Adrenal gland (tissue), 12 donors: ENCODE results near the gene CELF5. TPM values are rescaled to one million over a fixed set of nuclear protein-coding genes. Genes with fewer than 3 reads are reported as not detected.

Experiments used
- DNase-seq, 7 donors: peaks; one replicate each; pipeline ENCODE4 v3.0.0-alpha.2; 2019 to 2020
- H3K27ac ChIP-seq, 5 donors: fragments of 200-600 bp; sonication (generic) in 4 of 5; 1 replicate in 3 of 5; 2 replicates in 2 of 5; pipeline versions ENCODE4 v1.5.1 to v1.8.0; 2016 to 2020; ENCODE audit warnings: mild to moderate bottlenecking in 1 of 5
- H3K27me3 ChIP-seq: fragments of 200-600 bp; 2 replicates; pipeline ENCODE4 v1.8.0; 2021
- H3K36me3 ChIP-seq, 2 donors: fragments of 200-600 bp; replicated peaks in 1 of 2; 1 replicate in 1 of 2; 2 replicates in 1 of 2; pipeline versions ENCODE4 v1.5.1 to v1.8.0; 2018 to 2022
- H3K4me1 ChIP-seq, 2 donors: fragments of 200-600 bp; replicated peaks in 1 of 2; 1 replicate in 1 of 2; 2 replicates in 1 of 2; pipeline versions ENCODE4 v1.5.1 to v1.8.0; 2018 to 2021
- H3K4me3 ChIP-seq, 4 donors: fragments of 200-600 bp; sonication (generic) in 3 of 4; one replicate each; pipeline ENCODE4 v1.5.1; 2016 to 2018
- H3K9me3 ChIP-seq, 3 donors: fragments of 200-600 bp; sonication (generic) in 1 of 3; replicated peaks in 1 of 3; 1 replicate in 2 of 3; 2 replicates in 1 of 3; pipeline versions ENCODE4 v1.5.1 to v1.8.0; 2016 to 2021
- CTCF ChIP-seq, 6 experiments: fragments of 450-650 bp in 4 of 6; fragments of 200-600 bp in 2 of 6; sonication (generic) in 1 of 6; IDR thresholded peaks; 1 replicate in 5 of 6; 2 replicates in 1 of 6; pipeline versions ENCODE4 v1.5.1 to v1.8.0; 2016 to 2021; ENCODE audit warnings: antibody characterized with exemption in 6 of 6, mild to moderate bottlenecking in 2 of 6, moderate library complexity in 1 of 6
- POLR2A ChIP-seq, 2 donors: fragments of 450-650 bp; IDR thresholded peaks; one replicate each; pipeline ENCODE4 v1.6.1; 2017; ENCODE audit warnings: antibody characterized with exemption in 2 of 2, mild to moderate bottlenecking in 2 of 2, moderate library complexity in 1 of 2
- WGBS, 4 donors: extraction: QIAGEN DNeasy Blood & Tissue Kit in 2 of 4; methylation state at CpG; one replicate each; pipeline versions ENCODE4 v1.1.5 to v1.1.7; 2013 to 2017; 5-methylcytosine and 5-hydroxymethylcytosine counted together
- intact Hi-C, 2 donors: fragments of 100-400 bp; cut with DNase I; formaldehyde crosslinking; loops; one replicate each; pipeline versions ENCODE4 v1.14.1 to v1.15.0; 2022 to 2023
- polyA plus RNA-seq, 3 donors: library from polyadenylated mRNA; stranded (reverse); fragments of 200-250 nt in 2 of 3; fragments of 350-450 nt in 1 of 3; fragmentation: Illumina TruSeq in 1 of 3; extraction: RNeasy Lipid Tissue Mini Kit (QIAGEN cat#74804) in 1 of 3; gene quantifications; one replicate each; pipeline ENCODE4 v1.2.3, GENCODE V29; 2013 to 2014
- total RNA-seq, 9 donors: library from RNA; depleted of rRNA in 4 of 9; stranded (reverse); fragments of >200 nt in 4 of 9; fragments of 120-200 nt in 1 of 9; fragmentation: NEBNext Ultra II Directional in 1 of 9; extraction: Animal tissue kit (Norgen Biotek cat#: 25700) in 1 of 9; gene quantifications; one replicate each; pipeline versions ENCODE4 v1.1.0 to v1.2.4, GENCODE V29; 2013 to 2023
- donor health status: healthy with polysubstance abuse.
- donor health status: Bipolar disorder and iron deficiency.
- donor health status: DM: yes; HTN: yes; CAD: no.
- donor health status: DM: no; HTN: no; CAD: no.
- donor health status: DM: no; HTN: no; CAD: no.
- donor health status: DM: yes; HTN: yes; CAD: no.

CELF5 gene
- total and polyA plus RNA-seq, 12 donors: 0.08 to 1.6 (median 0.58) TPM; not detected in 4

GRCh38 chr19:3178377-3178972, 46.0 kb upstream of the CELF5 start, which contains the start of gene S1PR4:
TSS of gene S1PR4 (plus strand) at chr19:3178769. CDS start at chr19:3178793, 24 bp downstream.
- intact Hi-C loops: no loop called here
- Histone ChIP-seq H3K4me1 (no peaks in the 10 kb centered on the region), H3K4me3 (no peak within 1 kb of the TSS), H3K27me3 (no peaks in the 10 kb centered on the region), H3K27ac (peak within 1 kb of the TSS in 2 of 5 donors; percentile 12 to 52), H3K36me3 (no peaks in the 10 kb centered on the region), H3K9me3 (no peaks in the 10 kb centered on the region)
- no peak for TF ChIP-seq POLR2A (IDR thresholded peaks at IDR 0.05)
- TF ChIP-seq CTCF (IDR thresholded peaks at IDR 0.05): no peak
- 55 to 68% (median 61%) methylated on average over 12 to 42 of the region's 42 CpGs for WGBS, 4 donors
- DNase-seq: peak in 1 of 7 donors; percentile 15

GRCh38 chr19:3178973-3179738, 45.3 kb upstream of the CELF5 start:
- Histone ChIP-seq H3K27ac (peak overlapping the region in 2 of 5 donors; percentile 12 to 52), H3K9me3 (no peaks in the 10 kb centered on the region), H3K27me3 (no peaks in the 10 kb centered on the region), H3K4me1 (no peaks in the 10 kb centered on the region), H3K4me3 (no peak overlapping the region), H3K36me3 (no peaks in the 10 kb centered on the region)
- intact Hi-C loops: no loop called here
- no peak for TF ChIP-seq POLR2A (IDR thresholded peaks at IDR 0.05)
- TF ChIP-seq CTCF (IDR thresholded peaks at IDR 0.05): no peak
- 60 to 89% (median 81%) methylated on average over 4 to 52 of the region's 52 CpGs for WGBS, 4 donors
- peak in 1 of 7 donors; percentile 14 for DNase-seq

GRCh38 chr19:3179739-3180293, 44.6 kb upstream of the CELF5 start:
- no peak for TF ChIP-seq CTCF (IDR thresholded peaks at IDR 0.05)
- TF ChIP-seq POLR2A (IDR thresholded peaks at IDR 0.05): no peak
- peak in 1 of 7 donors; percentile 14 for DNase-seq
- intact Hi-C loops: no loop called here
- Histone ChIP-seq H3K4me3 (no peak overlapping the region), H3K9me3 (no peaks in the 10 kb centered on the region), H3K36me3 (no peaks in the 10 kb centered on the region), H3K27me3 (no peaks in the 10 kb centered on the region), H3K4me1 (no peaks in the 10 kb centered on the region), H3K27ac (no peak overlapping the region)
- 72 to 98% (median 77%) methylated on average over 8 to 31 of the region's 31 CpGs for WGBS, 4 donors
